HG03108 (cell line): ENCODE measurements around the gene ZNF19.

Experiments
- ATAC-seq: cut with Tn5 transposase; IDR thresholded peaks from one replicate; pipeline ENCODE4 v1.9.1; 2021; ENCODE audit warnings: moderate library complexity; ENCODE audit not compliant: unreplicated experiment

Gene ZNF19

DNA sequence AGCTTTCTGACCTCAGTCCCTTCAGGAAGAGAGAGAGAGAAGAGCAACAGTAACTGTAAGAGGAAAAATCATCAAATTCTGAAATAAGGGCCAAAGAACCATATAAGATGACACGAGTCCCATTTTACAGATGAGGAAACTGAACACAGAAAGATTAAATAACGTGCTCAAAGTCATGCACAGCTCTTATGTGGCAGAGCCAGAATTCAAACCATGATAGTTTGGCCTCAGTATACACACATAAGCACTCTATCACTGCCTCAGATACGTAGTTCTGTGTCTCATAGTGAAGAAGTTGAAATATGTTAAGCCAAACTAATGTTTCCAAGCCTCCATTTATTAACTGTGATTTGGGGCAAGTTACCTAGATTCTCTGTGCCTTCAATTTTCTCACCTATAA, 1.9 kb upstream of the ZNF19 start:
- no peak for ATAC-seq

GRCh38 chr16:71490361-71490760, 1.2 kb upstream of the ZNF19 start:
- no peak for ATAC-seq

- ATAC-seq, result peak; percentile 83
Measured at GRCh38 chr16:71484006-71484893, 4.9 kb downstream of the ZNF19 start.

DNA sequence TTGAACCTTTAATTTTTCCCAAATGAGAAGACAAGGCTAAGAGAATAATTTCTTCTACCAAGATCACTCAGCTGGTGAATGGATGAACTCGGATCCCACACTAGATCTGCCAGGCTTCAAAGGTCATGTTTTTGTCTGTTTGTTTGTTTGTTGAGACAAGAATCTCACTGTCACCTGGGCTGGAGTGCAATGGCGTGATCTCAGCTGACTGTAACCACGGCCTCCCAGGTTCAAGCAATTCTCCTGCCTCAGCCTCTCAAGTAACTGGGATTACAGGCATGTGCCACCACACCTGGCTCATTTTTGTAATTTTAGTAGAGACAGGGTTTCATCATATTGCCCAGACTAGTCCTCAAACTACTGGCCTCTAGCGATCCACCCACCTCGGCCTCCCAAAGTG, 6.6 kb downstream of the ZNF19 start:
- ATAC-seq, result no peak

DNA sequence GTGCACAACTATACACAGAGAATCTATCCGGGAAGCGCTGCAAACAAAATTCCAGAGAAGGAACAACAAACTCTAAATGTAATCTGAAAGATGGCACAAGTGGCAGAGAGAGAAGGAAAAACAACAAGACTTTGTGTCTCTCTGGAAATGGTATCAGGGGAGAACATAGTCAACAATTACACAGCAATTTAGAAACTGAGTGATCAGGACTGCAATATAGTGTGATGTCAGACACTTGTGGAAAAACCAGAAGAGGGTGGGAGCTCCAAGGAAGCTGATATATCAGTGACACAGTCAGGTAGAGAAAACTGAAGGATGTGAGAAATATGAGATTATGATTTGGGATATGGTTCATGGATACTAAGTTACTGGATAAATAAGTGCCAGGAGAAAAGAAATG, 8.2 kb downstream of the ZNF19 start:
- ATAC-seq, result no peak

GRCh38 chr16:71479420-71479819, 9.7 kb downstream of the ZNF19 start:
- no peak for ATAC-seq

GRCh38 chr16:71476457-71477124, 12.5 kb downstream of the ZNF19 start:
- ATAC-seq, result no peak

GRCh38 chr16:71474864-71475263, 14.3 kb downstream of the ZNF19 start:
- no peak for ATAC-seq

DNA sequence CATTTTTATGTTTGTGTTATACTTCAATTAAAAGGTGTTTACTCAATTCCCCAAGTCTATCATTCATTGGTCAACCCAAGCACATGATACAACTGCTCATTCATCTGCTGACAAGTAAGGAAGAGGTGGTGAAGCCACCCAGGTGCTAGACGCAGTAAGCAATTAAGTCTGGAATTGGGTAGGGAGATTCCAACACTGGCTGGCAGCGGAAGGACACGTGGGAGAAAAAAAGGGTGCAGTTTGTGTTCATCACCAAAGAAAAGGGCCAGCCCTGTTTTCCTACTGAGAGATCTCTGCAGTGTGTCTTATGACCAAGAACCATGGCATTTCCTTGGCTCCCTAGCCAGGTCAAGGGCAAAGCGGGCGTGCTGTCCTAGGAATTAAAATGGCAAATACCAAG, 15.2 kb downstream of the ZNF19 start:
- no peak for ATAC-seq

GRCh38 chr16:71472931-71473330, 16.2 kb downstream of the ZNF19 start:
- ATAC-seq, result no peak

DNA sequence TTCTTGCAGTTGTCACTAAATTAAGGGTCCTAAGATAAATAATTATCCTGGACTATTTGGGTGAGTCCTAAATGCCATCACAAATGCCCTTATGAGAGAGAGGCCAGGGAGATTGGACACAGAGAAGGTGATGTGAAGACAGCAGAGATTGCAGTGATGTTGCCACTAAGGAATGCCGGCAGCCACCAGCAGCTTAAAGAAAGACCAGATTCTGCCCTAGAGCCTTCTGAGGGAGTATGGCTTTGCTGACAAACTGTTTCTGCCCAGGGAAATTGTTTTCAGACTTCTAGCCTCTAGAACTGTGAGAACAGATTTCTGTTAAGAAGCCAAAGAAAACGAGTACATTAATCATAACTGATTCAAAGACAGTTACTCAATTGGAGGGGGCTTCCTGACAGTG, 17.1 kb downstream of the ZNF19 start:
- no peak for ATAC-seq

GRCh38 chr16:71467810-71468209, 21.3 kb downstream of the ZNF19 start:
- no peak for ATAC-seq

- ATAC-seq, result no peak
Measured at GRCh38 chr16:71464231-71464630, 24.9 kb downstream of the ZNF19 start.

GRCh38 chr16:71461686-71462648, 27.2 kb downstream of the ZNF19 start, which contains the start of gene ZNF23:
Gene ZNF23, minus strand, starts transcription at chr16:71462247. Its CDS starts 5,451 bp downstream, at chr16:71456796.
- peak; percentile 98 for ATAC-seq

DNA sequence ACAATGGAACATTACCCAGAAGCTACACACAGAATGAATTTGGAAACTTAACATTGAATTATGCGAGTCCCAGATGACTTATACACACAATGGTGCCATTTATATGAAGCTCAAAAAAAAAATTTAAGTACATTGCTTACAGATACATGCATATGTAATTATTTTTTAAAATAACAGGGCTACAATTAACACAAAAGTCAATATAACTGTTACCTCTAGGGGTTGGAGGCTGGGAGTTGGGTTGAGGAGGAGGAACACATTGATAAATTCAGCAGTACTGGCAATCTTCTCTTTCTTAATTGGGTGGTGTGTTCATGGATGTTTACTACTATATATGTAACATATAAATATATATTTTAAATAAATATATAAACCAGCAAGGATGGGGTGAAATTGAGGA, 28.2 kb downstream of the ZNF19 start:
- ATAC-seq, result no peak

GRCh38 chr16:71460236-71460635, 28.9 kb downstream of the ZNF19 start:
- ATAC-seq, result no peak

GRCh38 chr16:71459510-71459909, 29.6 kb downstream of the ZNF19 start:
- no peak for ATAC-seq

DNA sequence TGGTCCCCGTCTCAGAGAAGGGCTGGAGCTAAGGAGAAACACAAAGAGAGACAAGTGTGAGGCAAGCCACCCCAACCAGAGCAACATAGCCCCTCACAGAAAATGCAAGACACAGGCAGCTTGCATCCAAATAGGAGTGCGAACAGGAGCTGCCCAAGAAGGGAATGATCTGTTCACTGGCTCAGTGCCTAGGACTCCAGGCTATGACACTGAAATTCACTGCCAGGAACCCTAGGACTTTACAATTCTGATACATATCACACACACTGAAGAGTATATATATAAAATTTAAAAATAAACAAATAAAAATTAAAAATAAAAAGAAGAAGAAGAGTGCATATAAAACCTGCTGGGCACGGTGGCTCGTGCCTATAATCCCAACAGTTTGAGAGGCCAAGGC, 32.3 kb downstream of the ZNF19 start:
- ATAC-seq, result no peak

GRCh38 chr16:71453036-71453435, 36.1 kb downstream of the ZNF19 start:
- no peak for ATAC-seq

GRCh38 chr16:71449020-71449419, 40.1 kb downstream of the ZNF19 start:
- ATAC-seq, result no peak

- no peak for ATAC-seq
Measured at GRCh38 chr16:71448274-71448866, 40.8 kb downstream of the ZNF19 start.
